NCI-H748 treated with DMSO at 0.1 percent for 48 hours (cell line): ENCODE measurements around the gene MMAB.

ENCODE experiments used
- DNase-seq: peaks from one replicate; lab custom pipeline; 2025; lab: John Stamatoyannopoulos, UW

The MMAB gene

DNA sequence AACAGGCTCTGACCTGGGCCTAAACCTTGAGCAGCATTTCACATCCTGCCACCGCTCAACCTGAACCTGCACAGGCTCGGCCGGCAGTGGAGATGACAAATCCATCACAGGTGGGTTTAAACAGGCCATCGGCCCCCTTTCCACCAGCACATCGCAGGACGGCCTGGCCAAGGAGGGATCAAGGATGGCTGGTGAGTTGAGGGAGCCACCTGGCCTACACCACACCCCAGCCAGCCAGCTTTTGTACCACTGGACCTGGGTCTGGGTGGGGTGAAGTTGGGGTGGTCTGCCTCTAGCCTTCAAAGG is 14.2 kb downstream of the MMAB start:
- DNase-seq: no peak

DNA sequence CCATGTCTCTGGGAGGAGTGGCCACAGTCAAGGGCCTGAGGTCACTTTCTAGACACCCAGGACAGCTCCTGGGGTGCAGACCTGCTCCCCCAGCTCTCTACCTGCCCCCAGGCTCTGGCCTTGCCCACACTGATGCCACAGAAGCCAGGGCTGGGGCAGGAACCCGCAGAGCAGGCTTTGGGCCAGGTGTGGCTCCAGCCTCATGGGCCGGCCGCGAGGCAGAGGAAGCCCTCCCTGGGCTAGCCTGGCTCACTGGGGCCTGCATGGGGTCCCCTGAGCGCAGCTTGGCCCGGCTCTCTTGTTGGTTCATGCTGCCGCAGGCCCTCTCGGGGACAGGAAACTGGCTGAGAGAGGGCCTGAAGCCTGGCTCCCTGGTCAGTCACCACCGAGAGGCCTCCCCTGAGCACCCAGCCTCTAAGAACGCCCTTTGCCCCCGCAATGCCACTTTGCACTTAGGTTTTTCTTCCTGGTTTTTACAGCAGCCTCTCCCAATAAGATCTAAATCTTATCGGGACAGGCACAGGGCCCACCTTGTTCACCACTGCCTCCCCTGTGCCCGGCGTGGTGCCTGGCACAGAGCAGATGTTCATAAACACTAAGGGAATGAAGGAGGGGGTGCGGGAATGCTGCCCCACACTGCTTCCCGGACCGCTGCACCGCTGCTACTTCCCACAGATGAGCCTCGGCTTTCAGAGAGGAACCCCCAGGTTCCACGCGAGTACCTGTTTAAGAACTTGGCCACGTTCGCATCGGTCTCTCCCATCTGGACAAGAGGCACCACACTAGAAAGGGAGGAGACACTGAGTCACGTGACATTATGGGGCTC is 14.7 kb downstream of the MMAB start:
- no peak for DNase-seq

DNA sequence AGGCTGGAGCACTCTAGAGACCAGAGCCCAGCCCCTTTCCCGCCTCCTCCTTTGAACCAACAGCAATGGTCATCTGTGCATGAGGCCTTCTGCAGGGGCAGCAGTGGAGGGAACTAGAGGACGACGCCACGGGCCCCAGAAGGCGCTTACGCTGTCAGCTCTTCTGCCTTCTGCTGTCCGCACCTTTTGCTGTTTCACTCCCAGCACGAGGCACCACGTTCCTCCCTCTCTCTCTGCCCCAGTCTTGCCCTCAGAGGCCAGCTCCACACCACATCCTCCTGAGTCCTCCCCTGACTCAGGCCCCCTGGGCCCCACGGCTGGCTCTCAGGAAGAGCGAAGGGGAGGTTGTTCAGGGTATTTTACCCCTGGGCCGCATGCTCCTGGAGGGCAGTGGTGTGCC is 15.5 kb downstream of the MMAB start:
- no peak for DNase-seq

DNA sequence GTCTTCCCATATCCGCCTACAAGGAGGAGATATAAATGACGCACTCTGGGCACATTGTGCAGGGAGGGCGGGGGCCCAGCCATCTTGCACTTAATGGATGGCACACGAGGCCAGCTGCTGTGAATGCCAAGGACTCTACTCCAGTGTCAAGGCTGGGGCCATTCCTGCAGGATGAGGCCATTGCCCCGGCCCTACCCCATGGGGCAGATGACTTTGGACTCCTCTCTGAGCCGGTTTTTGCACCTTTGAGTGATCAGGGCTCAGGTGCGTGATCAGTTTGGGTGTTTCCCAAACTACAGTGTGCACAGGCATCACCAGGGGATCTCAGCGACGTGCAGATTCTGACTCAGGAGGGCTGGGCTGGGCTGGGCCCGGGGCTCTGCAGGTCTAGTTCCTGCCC is 16.1 kb downstream of the MMAB start:
- DNase-seq: no peak

DNA sequence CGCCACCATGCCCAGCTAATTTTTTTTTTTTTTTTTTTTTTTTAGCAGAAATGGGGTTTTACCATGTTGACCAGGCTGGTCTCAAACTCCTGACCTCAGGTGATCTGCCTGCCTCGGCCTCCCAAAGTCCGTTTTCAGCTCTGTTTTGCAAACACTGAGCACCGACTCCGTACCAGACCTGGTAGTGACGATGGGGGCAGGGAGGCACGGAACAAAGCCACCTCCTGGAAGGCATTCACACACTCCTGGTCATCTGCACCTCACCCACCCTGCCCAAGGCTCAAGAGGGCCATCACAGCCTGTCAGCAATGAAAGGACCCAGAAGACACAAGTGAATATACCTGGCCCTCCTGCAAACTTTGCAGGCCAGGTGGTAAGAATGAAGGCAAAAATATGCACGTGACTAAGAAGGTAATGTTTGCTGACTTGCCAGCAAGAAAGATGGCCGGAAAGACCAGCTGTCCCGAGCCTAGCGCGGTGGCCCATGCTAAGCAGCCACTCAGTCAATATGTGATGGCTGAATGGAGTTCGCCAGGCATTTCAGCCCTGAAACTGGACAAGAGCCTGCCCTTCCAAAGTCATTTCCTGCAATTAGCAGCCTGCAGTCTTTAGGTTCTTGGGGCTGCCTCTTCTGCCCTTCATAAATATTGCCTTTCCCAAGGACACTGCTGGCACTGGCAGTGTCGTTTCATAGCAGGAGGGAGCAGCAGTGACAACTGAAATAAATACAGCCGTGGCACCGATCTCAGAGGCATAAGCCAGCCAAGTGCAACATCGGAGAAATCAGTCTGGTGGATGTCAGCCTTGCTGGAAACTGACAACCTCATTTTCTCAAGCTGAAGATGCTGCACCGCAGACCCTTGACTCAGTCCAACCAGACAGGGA is 17.6 kb downstream of the MMAB start:
- DNase-seq: no peak

DNA sequence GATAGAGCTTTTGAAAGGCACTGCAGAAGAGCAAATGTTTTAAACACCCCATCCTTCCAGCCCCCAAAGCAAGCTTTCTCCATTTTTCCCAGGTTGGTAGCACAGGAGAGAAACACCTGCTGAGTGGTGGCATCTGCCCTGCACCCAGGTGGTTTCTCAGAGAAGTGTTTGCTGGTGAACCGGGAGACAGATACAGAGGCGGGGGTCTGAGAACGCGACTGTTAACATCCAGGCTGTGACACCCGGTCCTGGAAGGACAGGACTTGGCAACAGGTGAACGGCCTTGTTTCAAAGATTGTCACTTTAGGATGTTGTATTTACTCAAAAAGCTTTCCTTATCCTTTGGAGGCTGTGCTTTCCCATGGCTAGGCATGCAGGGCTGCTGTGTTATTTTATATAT is 18.5 kb downstream of the MMAB start:
- no peak for DNase-seq

DNA sequence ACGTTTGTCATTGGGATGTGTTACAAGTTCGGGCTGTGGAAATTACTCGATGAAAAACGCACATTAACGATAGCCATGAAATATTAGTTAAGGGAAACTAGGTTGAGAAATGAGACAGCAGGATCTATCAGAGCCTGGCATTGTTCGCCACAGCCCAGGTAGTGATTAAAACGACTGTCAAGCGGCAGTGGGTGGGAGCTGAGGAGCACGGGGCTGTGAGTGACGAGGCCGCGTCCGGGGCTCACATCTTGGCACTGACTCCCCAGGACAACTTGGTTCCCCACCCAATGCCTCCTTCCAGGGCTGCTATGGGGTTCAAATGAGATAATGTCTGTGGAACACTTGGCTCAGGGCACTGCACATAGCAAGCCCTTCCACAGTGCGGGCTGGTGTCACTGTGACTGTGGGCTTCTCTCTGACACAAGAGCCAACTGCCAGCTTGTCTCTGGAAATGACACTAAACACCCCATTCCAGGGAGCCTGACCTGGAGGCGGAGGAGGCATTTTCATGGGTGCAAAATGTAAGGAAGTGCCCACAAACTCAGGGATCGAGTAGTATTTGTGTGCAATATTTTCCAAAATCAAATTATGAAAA is 19.3 kb downstream of the MMAB start:
- no peak for DNase-seq

DNA sequence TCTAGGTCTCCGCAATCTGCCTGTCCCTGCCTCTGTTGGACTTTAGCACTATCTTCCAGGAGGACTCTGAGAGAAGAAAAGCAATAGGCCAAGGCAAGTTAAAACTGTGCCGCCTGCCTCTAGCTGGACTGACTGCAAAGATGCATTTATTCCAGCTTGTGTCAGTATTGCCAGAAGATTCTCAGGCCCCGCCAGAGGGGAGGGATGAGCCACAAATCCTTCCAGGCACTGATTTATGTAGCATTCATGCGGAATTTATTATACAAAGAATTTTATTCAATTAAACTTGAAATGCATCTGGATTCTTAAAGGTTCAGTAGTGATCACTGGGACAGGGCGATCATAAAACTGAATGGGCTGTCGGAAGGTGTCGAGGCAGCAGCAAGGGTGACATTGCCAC is 19.8 kb downstream of the MMAB start:
- DNase-seq: no peak

DNA sequence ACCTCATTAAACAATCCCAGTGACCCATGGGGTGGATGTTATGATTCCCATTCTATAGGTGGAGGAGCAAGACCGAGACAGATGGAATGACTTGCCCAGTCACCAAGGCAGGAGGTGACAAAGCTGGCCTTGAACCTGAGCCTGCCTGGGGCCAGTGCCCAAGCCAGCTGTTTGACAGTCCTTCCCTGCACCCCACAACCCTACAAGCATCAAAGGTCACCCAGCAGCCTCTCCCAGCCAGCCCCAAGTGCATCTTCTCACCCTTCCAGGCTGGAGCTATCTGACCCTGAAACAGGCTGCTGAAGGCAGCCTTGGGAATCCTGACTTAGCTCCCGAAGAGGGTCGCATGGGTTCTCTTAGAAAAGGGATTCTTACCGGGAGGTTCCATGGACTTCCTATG is 20.3 kb downstream of the MMAB start:
- DNase-seq: no peak

DNA sequence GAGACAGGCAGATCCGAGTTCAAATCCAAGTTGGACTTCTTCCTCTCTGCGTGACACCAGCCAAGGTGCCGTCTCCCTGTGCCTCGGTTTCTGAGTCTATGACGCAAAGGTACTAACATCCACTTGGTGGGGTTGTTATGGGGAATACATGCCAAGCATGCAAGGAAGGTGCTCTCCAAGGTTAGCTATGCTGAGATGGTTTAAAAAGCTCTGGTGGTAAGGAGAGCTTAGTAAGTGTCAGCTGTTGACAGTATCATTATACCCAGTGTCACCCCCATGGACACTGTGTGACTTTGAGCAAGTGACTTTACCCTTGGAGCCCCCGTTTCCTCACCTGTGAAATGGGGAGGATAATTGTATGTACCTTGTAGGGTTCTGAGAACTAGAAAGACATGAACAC is 22.2 kb downstream of the MMAB start:
- DNase-seq: no peak

DNA sequence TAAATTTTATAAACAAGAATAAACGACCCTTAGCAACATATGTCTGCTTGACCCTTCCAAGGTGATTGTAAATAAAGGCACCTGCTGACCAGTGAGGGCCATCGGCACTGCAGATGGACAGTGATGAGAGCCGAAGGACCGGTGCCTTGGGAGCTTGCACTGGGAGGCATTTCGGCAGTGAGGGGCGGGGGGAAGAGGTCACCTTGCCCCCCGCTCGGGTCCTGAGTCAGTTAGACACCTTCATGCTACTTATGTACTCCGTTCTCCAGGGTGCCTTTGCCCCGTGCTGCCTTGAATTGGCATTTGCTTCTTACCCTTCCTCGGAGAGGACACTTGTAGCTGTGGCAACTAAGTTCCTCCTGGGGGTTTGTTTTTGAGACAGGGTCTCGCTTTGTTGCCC is 23.0 kb downstream of the MMAB start:
- no peak for DNase-seq

DNA sequence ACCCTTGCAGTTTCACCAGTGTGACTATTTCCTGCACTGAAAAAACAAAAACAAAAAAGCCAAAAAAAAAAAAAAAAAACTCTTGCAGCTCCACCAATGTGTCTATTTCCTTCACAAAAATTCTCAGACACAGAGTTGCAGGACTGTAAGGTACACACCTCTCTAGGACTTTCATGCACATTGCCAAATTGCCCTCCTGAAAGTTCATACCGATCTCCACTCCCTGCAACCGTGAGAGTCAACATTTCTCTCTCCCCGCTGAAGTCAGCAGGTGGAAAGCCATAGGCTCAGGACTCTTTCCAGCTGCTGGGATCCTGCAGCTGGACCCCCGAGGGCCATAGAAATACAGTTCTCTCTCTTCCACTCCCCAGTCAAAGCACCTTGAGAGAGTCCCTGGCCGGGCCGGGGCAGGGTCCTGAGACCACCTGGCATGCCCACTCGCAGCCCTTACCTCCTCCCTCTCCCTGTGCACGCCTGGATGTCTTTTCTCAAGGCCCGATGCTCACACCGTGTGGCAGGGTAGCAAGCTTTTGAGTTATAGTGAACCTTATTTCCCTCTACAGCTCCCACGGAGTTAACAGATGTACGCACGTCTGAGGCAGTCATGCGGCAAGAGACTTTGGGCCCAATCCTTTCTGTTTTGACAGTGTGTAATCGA is 23.6 kb downstream of the MMAB start:
- no peak for DNase-seq

DNA sequence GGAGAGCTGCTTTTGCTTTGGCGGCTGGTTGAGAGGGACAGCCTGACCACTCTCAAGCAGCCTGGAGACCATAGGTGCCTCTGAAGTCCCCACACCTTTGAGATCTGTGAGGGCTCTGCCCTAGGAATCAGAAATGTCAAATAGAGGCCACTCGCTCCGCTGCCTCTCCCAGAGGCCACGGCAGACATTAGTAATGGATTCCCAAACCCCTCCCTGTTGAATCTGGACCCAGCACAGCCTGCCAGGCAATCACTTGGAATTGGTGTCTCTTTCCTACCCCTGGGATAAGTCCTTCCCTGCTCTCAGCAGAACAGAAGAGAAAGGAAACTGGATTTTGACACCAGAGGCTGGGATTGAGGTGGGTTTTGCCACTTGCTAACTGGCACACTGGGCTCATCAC is 25.0 kb downstream of the MMAB start:
- no peak for DNase-seq

DNA sequence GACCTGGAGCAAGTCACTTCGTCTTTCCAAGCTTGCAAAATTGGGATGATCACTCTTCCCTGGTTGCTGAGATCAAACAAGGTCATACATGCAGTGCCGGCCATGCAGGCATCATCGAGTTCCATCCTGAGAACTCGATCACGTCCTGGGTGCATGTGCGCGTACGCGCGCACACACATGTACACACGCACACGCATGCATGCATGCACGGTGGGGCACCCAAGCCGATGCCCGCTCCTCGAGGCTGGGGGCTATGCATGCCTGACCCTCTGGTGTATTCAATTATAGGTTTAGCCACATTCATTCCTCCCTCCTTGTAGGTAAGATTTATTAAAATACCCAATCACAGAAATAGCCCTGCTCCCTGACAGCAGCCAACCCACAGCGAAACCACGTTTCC is 26.0 kb downstream of the MMAB start:
- DNase-seq: no peak

DNA sequence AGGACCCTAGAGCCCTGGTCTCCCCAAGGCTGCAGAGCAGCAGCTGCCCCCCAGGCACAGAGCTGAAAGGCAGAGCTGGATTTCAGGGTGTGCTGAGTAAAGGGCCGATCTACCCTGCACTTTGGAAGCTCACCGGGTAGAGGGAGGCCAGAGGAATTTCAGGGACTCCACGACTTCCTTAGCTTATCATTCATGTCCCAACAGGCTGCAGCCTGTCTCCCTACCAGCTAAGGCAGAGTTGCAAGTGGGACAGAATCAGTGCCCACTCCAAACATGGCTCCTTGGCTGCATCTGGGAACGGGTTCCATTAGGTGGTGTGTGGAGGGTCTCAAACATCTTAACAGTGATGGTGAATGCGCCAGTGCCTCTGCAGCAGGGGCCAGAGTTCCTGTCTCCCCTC is 27.5 kb downstream of the MMAB start:
- no peak for DNase-seq

DNA sequence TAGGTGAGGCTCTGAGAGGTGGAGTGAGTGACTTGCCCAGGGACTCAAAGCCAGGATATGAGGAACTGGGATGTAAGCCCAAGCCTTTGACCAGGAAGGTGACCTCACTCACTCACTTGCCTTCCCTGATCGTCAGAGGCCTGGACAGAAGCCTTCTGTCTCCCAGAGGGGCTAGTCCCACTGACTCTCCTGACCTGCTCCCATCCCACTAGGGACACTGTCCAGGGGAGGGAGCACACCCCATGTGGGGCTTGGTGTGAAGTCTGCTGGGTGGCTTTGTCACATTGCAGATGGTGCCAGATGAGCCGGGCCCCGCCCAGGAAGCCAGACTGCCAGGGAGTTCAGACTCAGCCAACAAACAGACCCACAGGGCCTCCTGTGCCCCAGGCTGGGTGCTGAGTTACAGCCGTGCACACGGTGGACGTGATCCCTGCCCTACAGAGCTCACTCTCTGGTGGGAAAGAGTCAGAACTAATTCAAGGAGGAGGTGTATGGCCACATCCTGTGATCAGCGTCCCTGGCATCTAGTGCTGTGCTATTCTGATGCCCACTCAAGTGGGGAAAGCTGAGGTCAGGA is 28.3 kb downstream of the MMAB start:
- no peak for DNase-seq

DNA sequence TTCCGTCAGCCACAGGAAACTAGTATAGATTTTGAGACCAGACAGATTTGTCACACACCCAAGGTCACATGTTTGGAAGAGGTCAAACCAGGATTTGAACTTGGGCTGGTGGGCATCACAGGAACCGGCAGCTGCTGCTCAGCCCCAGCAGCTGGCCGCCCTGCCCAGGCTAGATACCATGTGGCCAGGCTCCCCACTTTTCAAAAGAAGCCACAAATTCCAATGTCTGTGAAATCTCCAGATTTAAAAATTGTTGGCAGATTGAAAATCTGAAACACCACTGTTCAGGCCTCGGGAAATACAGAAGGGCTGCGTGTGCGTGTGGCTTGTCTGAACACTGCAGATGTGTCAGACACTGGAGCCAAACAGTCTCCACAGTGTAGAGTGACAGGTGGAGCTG is 30.4 kb downstream of the MMAB start:
- no peak for DNase-seq

DNA sequence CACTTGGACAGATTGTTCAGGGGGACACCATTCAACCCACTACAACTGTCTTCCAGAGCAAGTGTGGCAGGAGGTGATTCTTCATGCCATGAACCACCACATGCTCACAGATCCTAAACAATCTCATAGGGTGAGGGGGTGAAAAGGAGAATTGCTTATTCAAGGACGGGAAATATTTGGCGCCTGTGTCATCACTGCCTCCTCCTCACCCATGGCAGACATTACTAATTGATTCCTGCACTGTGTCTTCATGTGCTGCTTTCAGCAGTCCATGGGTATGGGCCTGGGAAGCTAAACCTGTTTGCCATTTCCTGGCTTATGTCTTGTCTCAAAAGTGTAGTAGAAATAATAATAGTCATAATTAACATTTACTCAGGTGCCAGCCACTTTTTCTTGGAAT is 31.3 kb downstream of the MMAB start:
- DNase-seq: no peak

DNA sequence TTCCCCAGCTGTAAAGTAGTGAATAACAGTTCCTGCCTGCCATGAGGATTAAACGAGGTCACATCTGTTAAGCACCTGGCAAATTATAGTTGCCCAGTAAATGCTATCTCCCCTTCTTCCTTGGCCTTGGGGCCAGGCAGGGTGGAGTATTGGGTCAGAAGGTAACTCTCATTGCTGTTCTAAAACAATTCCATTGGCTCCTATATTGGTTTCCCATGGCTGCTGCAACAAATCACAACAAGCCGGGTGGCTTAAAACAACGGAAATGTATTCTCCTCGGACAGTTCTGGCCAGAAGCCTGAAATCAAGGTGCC is 31.9 kb downstream of the MMAB start:
- DNase-seq: no peak

DNA sequence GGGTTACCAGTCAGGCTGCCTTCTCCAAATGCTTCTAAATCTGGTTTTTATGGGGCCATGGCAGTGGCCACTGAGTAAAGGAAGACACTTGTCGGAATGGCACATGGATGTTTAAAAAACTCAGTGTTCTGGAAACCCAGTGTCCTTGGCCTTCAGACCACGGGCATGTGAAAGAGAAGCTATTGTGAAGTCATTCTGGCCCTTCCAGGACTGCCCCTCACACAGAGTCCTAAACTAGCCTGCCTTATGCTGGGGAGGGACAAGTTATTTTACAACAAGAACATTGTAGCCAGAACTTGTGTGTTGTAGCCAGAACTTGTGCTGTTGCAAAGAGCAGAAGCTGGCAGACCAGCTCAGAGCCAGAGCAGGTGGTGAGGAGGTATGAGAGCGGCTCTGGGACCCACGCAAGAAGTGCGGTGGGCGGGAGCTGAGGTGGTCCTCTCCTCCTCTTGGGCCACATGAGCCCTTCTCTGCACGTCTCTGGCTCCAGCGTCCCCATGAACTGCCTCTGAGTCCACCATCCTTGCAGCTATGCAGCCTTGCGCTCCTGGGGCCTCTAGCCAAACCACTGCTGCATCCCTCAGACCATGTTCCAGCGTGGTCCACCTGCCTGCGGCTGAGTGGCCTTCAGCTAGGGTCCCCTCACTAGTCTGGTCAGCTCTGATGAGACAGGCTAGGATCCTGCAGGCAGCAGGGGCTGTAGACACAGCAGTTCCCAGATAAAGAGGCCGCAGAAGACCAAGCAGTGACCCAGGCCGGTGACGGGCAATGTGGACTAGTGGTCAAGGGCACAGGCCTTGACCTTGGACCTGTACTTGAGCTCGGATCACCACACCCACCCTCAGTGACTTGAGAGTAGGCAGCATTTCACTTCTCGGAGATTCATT is 32.5 kb downstream of the MMAB start:
- DNase-seq: no peak

DNA sequence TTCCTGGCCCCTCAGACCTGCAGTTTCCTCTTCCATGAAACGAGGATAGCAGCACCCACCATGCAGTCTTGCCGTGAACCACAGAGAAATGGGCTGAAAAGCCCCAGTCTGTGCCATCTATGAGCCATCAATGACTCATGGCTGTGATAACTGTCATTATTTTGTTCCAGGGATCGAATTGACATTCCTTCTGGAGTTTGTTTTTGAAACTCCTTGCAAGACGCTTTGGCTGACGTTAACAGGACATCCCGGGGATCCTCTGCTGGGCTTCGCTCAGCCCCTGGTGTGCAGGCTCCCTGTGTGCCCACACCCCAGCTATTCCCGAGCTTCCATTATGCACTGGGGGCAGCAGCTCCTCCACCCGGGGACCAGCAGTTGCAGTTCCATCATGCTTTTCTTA is 33.8 kb downstream of the MMAB start:
- DNase-seq: no peak
